Small intestine (tissue), 7 donors: ENCODE results near the gene TEKT2. TPM values are rescaled to one million over a fixed set of nuclear protein-coding genes. Genes with fewer than 3 reads are reported as not detected.

Experiments
- DNase-seq, 2 donors: peaks; one replicate each; pipeline versions ENCODE4 v3.0.0 to v3.0.0-alpha.2; 2013
- FAIRE-seq: peaks from 2 replicates; lab custom pipeline; 2012; peaks lifted over from hg19 to GRCh38; lab: Jason Lieb, UNC
- H3K27ac ChIP-seq, 3 donors: one replicate each; pipeline ENCODE4 v1.5.1; 2013; ENCODE audit warnings: low read length in 2 of 3, mild to moderate bottlenecking in 2 of 3, control low read depth in 1 of 3, inconsistent platforms in 1 of 3, low read depth in 1 of 3, moderate library complexity in 1 of 3
- H3K27me3 ChIP-seq, 3 donors: one replicate each; pipeline ENCODE4 v1.6.1; 2013; ENCODE audit warnings: low read length in 3 of 3, inconsistent platforms in 1 of 3; ENCODE audit not compliant: control insufficient read depth in 3 of 3, insufficient read depth in 3 of 3
- H3K36me3 ChIP-seq, 3 donors: one replicate each; pipeline ENCODE4 v1.6.1; 2013; ENCODE audit warnings: low read length in 3 of 3, inconsistent platforms in 1 of 3, low read depth in 1 of 3, mild to moderate bottlenecking in 1 of 3, moderate library complexity in 1 of 3; ENCODE audit not compliant: control insufficient read depth in 3 of 3, insufficient read depth in 2 of 3
- H3K4me1 ChIP-seq, 3 donors: one replicate each; pipeline ENCODE4 v1.6.1; 2013; ENCODE audit warnings: low read length in 2 of 3, inconsistent platforms in 1 of 3, low read depth in 1 of 3, mild to moderate bottlenecking in 1 of 3, moderate library complexity in 1 of 3; ENCODE audit not compliant: control insufficient read depth in 3 of 3, insufficient read depth in 2 of 3
- H3K4me3 ChIP-seq, 3 donors: one replicate each; pipeline ENCODE4 v1.5.1; 2013; ENCODE audit warnings: low read length in 3 of 3, control low read depth in 1 of 3, inconsistent platforms in 1 of 3, low read depth in 1 of 3, mild to moderate bottlenecking in 1 of 3, moderate library complexity in 1 of 3
- H3K9me3 ChIP-seq, 2 donors: one replicate each; pipeline ENCODE4 v1.6.1; 2013; ENCODE audit warnings: low read depth in 1 of 2, low read length in 1 of 2; ENCODE audit not compliant: control insufficient read depth in 2 of 2, insufficient read depth in 1 of 2
- WGBS, 3 donors: extraction: QIAGEN DNeasy Blood & Tissue Kit; methylation state at CpG; one replicate each; pipeline ENCODE4 v1.1.7; 2013; 5-methylcytosine and 5-hydroxymethylcytosine counted together
- polyA plus RNA-seq, 4 donors: library from polyadenylated mRNA; stranded (reverse) in 3 of 4; unstranded in 1 of 4; fragments of 200-250 nt in 3 of 4; fragments of 120-200 nt in 1 of 4; gene quantifications; one replicate each; pipeline versions ENCODE4 v1.2.1 to v1.2.3, GENCODE V29; 2013
- donor health status: healthy with polysubstance abuse.
- donor health status: control.
- donor health status: control.
- donor health status: Bipolar disorder and iron deficiency.
- donor health status: healthy.

Gene TEKT2
- polyA plus RNA-seq, 4 donors, result 0.18 to 0.44 TPM; not detected in 2

- Histone ChIP-seq H3K36me3 (peaks cover 0 to 4% (median 0%) of the 10 kb centered on the region in 3 donors), H3K27ac (peak overlapping the region in 1 of 3 donors; percentile 6), H3K4me1 (peaks cover 0 to 7% (median 3%) of the 10 kb centered on the region in 3 donors), H3K27me3 (peaks cover 0 to 7% (median 3%) of the 10 kb centered on the region in 3 donors), H3K4me3 (peak overlapping the region in 1 of 3 donors; percentile 51), H3K9me3 (no peaks in the 10 kb centered on the region)
- DNase-seq (no peak), FAIRE-seq (no peak)
- WGBS, 3 donors, result 52 to 59% (median 55%) methylated on average over 19 of the region's 19 CpGs
Observed at GRCh38 chr1:36084497-36085115, 712 bp downstream of the TEKT2 start.

- Histone ChIP-seq H3K27me3 (peaks cover 0 to 7% (median 3%) of the 10 kb centered on the region in 3 donors), H3K27ac (no peak overlapping the region), H3K4me3 (no peak overlapping the region), H3K36me3 (peaks cover 0 to 4% (median 0%) of the 10 kb centered on the region in 3 donors), H3K4me1 (peaks cover 0 to 9% (median 4%) of the 10 kb centered on the region in 3 donors), H3K9me3 (no peaks in the 10 kb centered on the region)
- FAIRE-seq (no peak), DNase-seq (no peak)
- WGBS, 3 donors, result 88 to 94% (median 91%) methylated on average over 9 of the region's 9 CpGs
Observed at GRCh38 chr1:36085126-36085525, 1.2 kb downstream of the TEKT2 start.

- Histone ChIP-seq H3K36me3 (peaks cover 0 to 10% (median 0%) of the 10 kb centered on the region in 3 donors), H3K9me3 (no peaks in the 10 kb centered on the region), H3K4me3 (no peak overlapping the region), H3K27ac (no peak overlapping the region), H3K27me3 (peaks cover 0 to 7% (median 3%) of the 10 kb centered on the region in 3 donors), H3K4me1 (peaks cover 0 to 14% (median 4%) of the 10 kb centered on the region in 3 donors)
- no peak for FAIRE-seq
- no peak for DNase-seq
- 89 to 91% (median 90%) methylated on average over 29 of the region's 29 CpGs for WGBS, 3 donors
Observed at GRCh38 chr1:36085686-36086526, 2.0 kb downstream of the TEKT2 start.

- no peaks in the 10 kb centered on the region for H3K9me3 ChIP-seq
- DNase-seq (no peak), FAIRE-seq (no peak)
- peaks cover 0 to 7% (median 3%) of the 10 kb centered on the region in 3 donors for H3K27me3 ChIP-seq
- WGBS, 3 donors, result 84 to 93% (median 87%) methylated on average over 12 of the region's 12 CpGs
- peaks cover 0 to 18% (median 0%) of the 10 kb centered on the region in 3 donors for H3K36me3 ChIP-seq
- no peak overlapping the region for H3K4me3 ChIP-seq
- H3K27ac ChIP-seq, result no peak overlapping the region
- H3K4me1 ChIP-seq, result peaks cover 0 to 18% (median 4%) of the 10 kb centered on the region in 3 donors
Observed at GRCh38 chr1:36086529-36087232, 2.8 kb downstream of the TEKT2 start.

GRCh38 chr1:36087233-36088123, 3.6 kb downstream of the TEKT2 start:
- no peak for FAIRE-seq
- peaks cover 0 to 18% (median 4%) of the 10 kb centered on the region in 3 donors for H3K4me1 ChIP-seq
- no peaks in the 10 kb centered on the region for H3K9me3 ChIP-seq
- no peak overlapping the region for H3K4me3 ChIP-seq
- DNase-seq, result no peak
- no peak overlapping the region for H3K27ac ChIP-seq
- WGBS, 3 donors, result 91 to 93% (median 93%) methylated on average over 31 of the region's 31 CpGs
- peaks cover 0 to 7% (median 3%) of the 10 kb centered on the region in 3 donors for H3K27me3 ChIP-seq
- peaks cover 0 to 26% (median 2%) of the 10 kb centered on the region in 3 donors for H3K36me3 ChIP-seq

- no peak for FAIRE-seq
- H3K27ac ChIP-seq, result peak overlapping the region in 1 of 3 donors; percentile 94
- peak overlapping the region in 2 of 3 donors; percentile 54 to 84 for H3K4me3 ChIP-seq
- H3K36me3 ChIP-seq, result peaks cover 2 to 33% (median 6%) of the 10 kb centered on the region in 3 donors
- DNase-seq, result no peak
- H3K9me3 ChIP-seq, result no peaks in the 10 kb centered on the region
- H3K27me3 ChIP-seq, result peaks cover 0 to 6% (median 3%) of the 10 kb centered on the region in 3 donors
- peaks cover 0 to 18% (median 4%) of the 10 kb centered on the region in 3 donors for H3K4me1 ChIP-seq
- WGBS, 3 donors, result 23 to 28% (median 26%) methylated on average over 8 of the region's 8 CpGs
Observed at GRCh38 chr1:36088265-36088576, 4.3 kb downstream of the TEKT2 start.

GRCh38 chr1:36088577-36089392, 4.9 kb downstream of the TEKT2 start, which contains the start of gene ADPRS:
Gene ADPRS (plus strand): TSS chr1:36088892. CDS start chr1:36088905, 13 bp downstream.
- no peaks in the 10 kb centered on the region for H3K9me3 ChIP-seq
- 0 to 1% (median 0%) methylated on average over 54 to 84 of the region's 84 CpGs for WGBS, 3 donors
- H3K27me3 ChIP-seq, result peaks cover 0 to under 1% (median 0%) of the 10 kb centered on the region in 3 donors
- DNase-seq, result peak; percentile 84 to 96
- no peak for FAIRE-seq
- peaks cover 0 to 18% (median 4%) of the 10 kb centered on the region in 3 donors for H3K4me1 ChIP-seq
- H3K36me3 ChIP-seq, result peaks cover 7 to 39% (median 8%) of the 10 kb centered on the region in 3 donors
- peak within 1 kb of the TSS; percentile 83 to 94 (median 84) for H3K27ac ChIP-seq
- H3K4me3 ChIP-seq, result peak within 1 kb of the TSS; percentile 84 to 93 (median 89)
